ENCODE results near the gene IGFN1.
"Not testable (repeated sequence)": the region's sequence is repeated elsewhere in the genome, so short reads cannot be mapped to it uniquely, and the experiment has no call there.

Gene IGFN1

GRCh38 chr1:201251851-201252430 lies 61.3 kb downstream of the IGFN1 start:
- no peak for DNase-seq

- no peak for DNase-seq
Observed at GRCh38 chr1:201252944-201253371, 62.3 kb downstream of the IGFN1 start.

GRCh38 chr1:201253411-201253810 lies 62.8 kb downstream of the IGFN1 start:
- no peak for DNase-seq

GRCh38 chr1:201253906-201254624 lies 63.4 kb downstream of the IGFN1 start:
- DNase-seq = no peak

- DNase-seq = peak; percentile 42
Observed at GRCh38 chr1:201254625-201255478, 64.2 kb downstream of the IGFN1 start.

GRCh38 chr1:201255479-201256362 lies 65.1 kb downstream of the IGFN1 start:
- DNase-seq = no peak

- DNase-seq = not testable (repeated sequence)
Observed at GRCh38 chr1:201258132-201258531, 67.5 kb downstream of the IGFN1 start.

- DNase-seq = peak; percentile 17
Observed at GRCh38 chr1:201258763-201259230, 68.2 kb downstream of the IGFN1 start.

GRCh38 chr1:201259476-201260235 lies 69.0 kb downstream of the IGFN1 start:
- peak; percentile 91 for DNase-seq

- DNase-seq = peak; percentile 81
Observed at GRCh38 chr1:201260236-201260590, 69.6 kb downstream of the IGFN1 start.

- no peak for DNase-seq
Observed at GRCh38 chr1:201260648-201261311, 70.2 kb downstream of the IGFN1 start.

- no peak for DNase-seq
Observed at GRCh38 chr1:201261771-201262547, 71.3 kb downstream of the IGFN1 start.

GRCh38 chr1:201262963-201263608 lies 72.5 kb downstream of the IGFN1 start:
- no peak for DNase-seq

- no peak for DNase-seq
Observed at GRCh38 chr1:201264072-201264471, 73.4 kb downstream of the IGFN1 start.

- DNase-seq = no peak
Observed at GRCh38 chr1:201264554-201264953, 73.9 kb downstream of the IGFN1 start.

GRCh38 chr1:201265756-201266155 lies 75.1 kb downstream of the IGFN1 start:
- DNase-seq = no peak

GRCh38 chr1:201266276-201266675 lies 75.7 kb downstream of the IGFN1 start:
- no peak for DNase-seq

GRCh38 chr1:201266774-201267173 lies 76.2 kb downstream of the IGFN1 start:
- peak; percentile 6 for DNase-seq

GRCh38 chr1:201267481-201268229 lies 77.0 kb downstream of the IGFN1 start:
- no peak for DNase-seq

All from NCI-H146 (cell line).